HG03108 (cell line): Measurements from ENCODE around the gene SLC17A3.
A peak's percentile ranks its signal among the peaks of the same experiment; 100 is the strongest.

Experiments
- ATAC-seq: cut with Tn5 transposase; IDR thresholded peaks from one replicate; pipeline ENCODE4 v1.9.1; 2021; ENCODE audit warnings: moderate library complexity; ENCODE audit not compliant: unreplicated experiment

Gene SLC17A3

DNA sequence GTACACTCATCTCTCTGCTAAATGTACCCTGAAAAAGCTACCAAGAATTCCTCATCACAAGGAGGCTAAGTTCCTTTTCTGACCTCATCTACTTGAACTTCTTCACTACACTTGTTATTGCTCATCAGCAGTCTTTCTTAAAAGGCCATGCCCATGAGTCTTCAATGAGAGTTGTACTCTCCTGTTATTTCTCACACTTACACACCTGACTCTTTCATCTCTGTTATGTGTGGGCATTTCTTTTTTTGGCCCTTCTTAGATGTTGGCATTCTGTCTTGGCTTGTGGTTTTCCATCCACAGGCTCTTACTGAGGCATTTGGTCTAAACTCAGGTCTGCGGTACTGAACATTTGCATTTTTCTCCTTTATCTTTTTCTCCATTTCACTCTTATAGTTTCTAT, 31.5 kb downstream of the SLC17A3 start:
- ATAC-seq, result peak; percentile 58

DNA sequence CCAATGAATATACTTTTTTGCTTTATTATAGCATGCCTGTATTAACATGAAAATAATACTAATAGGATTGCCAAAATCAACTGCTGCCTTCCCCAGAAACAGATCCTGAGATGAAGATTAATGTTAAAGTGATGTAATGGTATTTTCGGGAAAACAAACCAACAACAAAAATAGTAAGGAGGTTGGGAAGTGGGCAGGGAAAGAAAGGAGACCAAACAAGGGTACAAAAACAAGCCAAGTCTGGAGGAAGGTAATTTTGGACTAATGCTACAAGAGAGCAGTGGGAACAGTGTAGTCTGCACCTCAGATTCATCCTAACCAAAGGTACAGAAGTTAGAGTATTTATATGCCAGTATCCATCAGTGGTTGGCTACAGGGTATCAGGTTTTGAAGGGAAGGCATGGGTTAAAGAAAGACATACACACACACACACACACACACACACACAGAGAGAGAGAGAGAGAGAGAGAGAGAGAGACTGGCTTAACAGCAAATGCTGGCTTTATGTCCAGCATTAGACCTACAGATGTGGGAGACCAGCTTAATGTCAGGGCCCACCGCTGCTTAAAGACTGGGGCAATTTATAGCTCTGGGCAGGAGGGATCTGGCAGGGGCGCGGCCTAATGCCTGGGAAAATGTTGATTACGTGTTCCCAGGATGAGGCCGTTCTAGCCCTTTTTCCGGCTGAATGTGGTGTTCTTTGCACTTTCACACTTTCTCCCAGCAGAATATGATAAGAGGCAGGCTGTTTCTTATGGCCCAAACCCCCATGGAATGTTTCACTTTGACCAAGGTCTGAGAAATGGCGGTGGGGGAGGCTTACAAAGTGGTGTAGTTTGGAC, 38.4 kb downstream of the SLC17A3 start:
- no peak for ATAC-seq

- ATAC-seq, result no peak
Measured at GRCh38 chr6:25834950-25835349, 39.1 kb downstream of the SLC17A3 start.

DNA sequence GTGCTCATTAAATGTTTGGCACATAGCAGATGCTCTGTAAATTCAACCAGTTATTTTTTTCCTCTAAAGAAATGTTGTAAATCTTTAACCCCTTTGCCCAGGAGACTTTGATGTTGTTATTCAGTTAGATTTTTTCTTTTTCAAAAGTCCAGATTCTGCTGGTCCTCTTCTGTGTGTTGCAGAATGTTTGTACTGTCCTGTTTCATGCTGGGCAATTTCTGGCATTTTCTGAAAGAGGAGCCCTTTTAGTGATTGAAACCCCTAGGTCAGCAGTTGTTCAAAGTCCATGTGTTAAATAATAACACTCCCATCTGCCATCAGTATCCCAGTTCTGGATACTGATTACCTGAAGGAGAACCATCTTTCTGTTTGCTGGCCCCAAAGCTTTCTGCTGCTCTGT, 40.9 kb downstream of the SLC17A3 start:
- ATAC-seq, result no peak

- no peak for ATAC-seq
Measured at GRCh38 chr6:25832670-25833069, 41.4 kb downstream of the SLC17A3 start.

GRCh38 chr6:25832307-25832662, 41.8 kb downstream of the SLC17A3 start:
- ATAC-seq, result no peak

- ATAC-seq, result no peak
Measured at GRCh38 chr6:25831532-25832306, 42.3 kb downstream of the SLC17A3 start, which contains the start of gene SLC17A1. TSS of gene SLC17A1 (minus strand) at chr6:25832052. CDS start at chr6:25830557, 1,495 bp downstream.

DNA sequence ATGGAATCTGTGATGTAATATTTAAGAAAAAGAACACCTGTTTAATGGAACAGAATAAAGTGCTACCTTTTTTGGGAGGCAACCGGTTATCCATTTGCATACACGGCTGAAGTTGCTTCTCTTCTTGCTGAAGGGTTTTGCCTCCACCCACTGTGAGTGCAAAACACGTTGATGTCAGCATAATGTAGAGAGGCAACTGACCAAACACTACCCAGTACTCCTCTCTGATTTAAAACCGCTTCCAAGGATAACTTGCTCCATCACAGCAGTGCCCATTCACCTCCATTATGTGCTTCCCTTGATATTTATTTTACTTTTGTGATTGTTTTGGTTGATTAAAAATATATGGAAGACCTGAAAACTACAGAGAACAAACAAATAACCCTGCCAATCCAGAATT, 43.6 kb downstream of the SLC17A3 start:
- no peak for ATAC-seq

GRCh38 chr6:25829375-25829774, 44.7 kb downstream of the SLC17A3 start:
- ATAC-seq, result peak; percentile 69

GRCh38 chr6:25821341-25821740, 52.7 kb downstream of the SLC17A3 start:
- ATAC-seq, result no peak

GRCh38 chr6:25816252-25816651, 57.8 kb downstream of the SLC17A3 start:
- no peak for ATAC-seq

DNA sequence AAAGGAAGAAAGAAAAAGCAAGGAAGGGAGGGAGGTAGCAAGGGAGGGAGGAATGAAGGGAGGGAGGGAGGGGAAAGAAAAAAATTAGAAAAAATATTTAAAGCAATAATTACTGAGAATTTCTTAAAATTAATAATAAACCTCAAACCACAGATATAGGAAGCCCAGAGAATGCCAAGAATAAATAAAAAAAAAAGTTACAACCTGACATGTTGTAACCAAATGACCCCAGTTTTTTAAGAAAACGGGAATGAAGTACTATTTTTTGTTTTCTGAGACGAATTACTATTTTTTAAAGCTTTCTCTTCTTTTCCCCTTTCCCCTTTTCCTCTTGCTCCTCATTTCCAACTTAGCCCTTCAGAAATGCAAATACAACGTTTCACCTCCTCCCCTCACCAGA, 58.8 kb downstream of the SLC17A3 start:
- no peak for ATAC-seq

DNA sequence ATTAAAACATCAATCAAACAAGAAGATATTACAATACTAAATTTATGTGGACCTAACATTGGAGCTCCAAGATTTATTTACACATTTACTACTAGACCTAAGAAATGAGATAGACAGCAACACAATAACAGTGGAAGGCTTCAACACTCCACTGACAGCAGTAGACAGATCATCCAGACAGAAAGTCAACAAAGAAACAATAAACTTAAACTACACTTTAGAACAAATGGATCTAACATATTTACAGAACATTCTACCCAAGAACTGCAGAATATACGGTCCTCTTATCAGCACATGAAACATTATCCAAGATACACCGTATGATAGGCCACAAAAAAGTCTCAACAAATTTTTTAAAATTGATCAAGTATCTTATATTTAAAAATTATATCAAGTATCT, 69.2 kb downstream of the SLC17A3 start:
- no peak for ATAC-seq

GRCh38 chr6:25801436-25801835, 72.6 kb downstream of the SLC17A3 start:
- no peak for ATAC-seq
